ENCODE measurements around the gene MYO15A. TPM values are rescaled to one million over a fixed set of nuclear protein-coding genes. Genes with fewer than 3 reads are reported as not detected.

MYO15A gene
- total RNA-seq, 4 donors from 2014 or later, result 0.44 to 3.2 (median 1.2) TPM

DNA sequence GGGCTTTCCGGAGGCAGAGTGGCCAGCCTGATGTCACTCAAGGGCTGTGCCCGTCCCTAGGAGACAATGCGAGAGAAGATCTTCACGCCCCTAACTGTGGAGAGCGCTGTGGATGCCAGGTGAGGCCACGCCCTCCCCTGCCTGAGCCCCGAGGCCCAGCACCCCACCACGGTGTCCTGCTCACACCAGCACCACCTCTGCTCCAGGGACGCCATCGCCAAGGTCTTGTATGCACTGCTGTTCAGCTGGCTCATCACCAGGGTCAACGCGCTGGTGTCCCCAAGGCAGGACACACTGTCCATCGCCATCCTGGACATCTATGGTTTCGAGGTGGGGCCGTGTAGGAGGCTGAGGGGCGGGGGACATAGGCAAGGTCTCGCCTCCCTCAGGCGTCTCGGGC, 27.8 kb downstream of the MYO15A start:
- TF ChIP-seq, protein P1, sequence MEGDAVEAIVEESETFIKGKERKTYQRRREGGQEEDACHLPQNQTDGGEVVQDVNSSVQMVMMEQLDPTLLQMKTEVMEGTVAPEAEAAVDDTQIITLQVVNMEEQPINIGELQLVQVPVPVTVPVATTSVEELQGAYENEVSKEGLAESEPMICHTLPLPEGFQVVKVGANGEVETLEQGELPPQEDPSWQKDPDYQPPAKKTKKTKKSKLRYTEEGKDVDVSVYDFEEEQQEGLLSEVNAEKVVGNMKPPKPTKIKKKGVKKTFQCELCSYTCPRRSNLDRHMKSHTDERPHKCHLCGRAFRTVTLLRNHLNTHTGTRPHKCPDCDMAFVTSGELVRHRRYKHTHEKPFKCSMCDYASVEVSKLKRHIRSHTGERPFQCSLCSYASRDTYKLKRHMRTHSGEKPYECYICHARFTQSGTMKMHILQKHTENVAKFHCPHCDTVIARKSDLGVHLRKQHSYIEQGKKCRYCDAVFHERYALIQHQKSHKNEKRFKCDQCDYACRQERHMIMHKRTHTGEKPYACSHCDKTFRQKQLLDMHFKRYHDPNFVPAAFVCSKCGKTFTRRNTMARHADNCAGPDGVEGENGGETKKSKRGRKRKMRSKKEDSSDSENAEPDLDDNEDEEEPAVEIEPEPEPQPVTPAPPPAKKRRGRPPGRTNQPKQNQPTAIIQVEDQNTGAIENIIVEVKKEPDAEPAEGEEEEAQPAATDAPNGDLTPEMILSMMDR (IDR thresholded peaks at IDR 0.05; ENCODE audit: low read depth), result no peak

DNA sequence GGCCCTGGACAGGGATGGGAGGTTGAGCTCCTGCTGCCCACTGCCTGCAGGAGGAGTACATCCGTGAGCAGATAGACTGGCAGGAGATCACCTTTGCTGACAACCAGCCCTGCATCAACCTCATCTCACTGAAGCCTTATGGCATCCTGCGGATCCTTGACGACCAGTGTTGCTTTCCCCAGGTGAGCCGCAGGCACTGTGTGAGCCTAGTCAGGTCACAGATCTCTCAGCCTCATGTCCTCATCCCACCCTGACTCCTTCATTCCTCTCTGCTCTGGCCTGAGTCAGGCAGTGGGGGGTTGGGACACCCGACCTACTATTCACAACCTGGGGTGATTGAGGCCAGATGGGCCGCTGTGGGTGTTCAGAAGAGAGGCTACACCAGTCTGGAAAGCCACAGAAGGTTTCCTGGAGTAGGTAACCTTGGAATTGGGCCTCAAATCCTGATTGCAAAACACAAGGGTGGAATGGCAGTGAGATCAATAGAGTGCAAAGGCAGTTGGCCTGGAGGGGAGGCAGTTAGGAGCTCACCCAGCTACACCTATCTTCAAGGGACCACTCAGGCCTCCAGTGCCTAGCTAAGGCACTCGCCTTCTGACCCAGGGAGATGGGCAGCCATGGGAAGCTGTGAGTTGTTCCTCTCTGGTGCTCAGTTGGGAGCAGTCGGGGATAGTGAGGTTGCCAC, 29.7 kb downstream of the MYO15A start:
- TF ChIP-seq, protein P1 (IDR thresholded peaks at IDR 0.05; ENCODE audit: low read depth), result no peak

DNA sequence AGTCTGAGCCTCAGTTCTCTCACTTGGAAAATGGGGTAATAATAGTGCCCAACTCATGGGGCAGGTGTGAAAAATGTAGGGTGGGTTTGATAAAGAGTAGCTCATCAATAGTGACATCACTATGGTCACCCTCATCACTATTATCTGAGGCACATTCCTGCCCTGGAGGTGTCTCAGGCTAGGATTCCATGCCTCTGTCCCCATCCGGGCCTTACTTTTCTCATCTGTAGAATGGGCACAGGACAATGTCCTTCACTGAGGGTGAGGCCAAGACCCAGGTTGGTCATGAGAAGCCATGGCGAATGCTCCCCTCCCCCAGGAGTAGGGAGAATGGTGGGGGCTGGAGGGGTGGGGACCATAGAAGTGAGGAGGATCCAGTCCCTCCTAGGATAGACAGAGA, 30.5 kb downstream of the MYO15A start:
- TF ChIP-seq, protein P1 (IDR thresholded peaks at IDR 0.05; ENCODE audit: low read depth), result no peak

DNA sequence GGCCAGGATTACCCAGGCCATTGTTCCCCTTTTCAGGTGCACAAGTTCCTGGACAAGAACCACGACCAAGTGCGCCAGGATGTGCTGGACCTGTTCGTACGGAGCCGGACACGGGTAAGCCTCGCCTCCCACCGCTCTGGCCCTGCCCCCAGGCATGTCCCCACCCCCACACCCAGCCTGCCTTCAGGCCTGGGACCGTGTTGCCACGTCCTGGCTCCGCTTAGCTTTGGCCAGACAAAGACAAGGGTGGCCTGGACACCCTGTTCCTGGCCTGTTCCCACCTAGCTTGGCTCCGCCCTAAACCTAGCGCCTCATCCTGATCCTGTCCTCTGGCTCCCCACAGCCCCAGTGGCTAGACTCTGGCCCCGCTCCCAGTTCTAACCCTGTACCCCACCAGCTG, 30.9 kb downstream of the MYO15A start:
- TF ChIP-seq, protein P1 (IDR thresholded peaks at IDR 0.05; ENCODE audit: low read depth), result no peak

DNA sequence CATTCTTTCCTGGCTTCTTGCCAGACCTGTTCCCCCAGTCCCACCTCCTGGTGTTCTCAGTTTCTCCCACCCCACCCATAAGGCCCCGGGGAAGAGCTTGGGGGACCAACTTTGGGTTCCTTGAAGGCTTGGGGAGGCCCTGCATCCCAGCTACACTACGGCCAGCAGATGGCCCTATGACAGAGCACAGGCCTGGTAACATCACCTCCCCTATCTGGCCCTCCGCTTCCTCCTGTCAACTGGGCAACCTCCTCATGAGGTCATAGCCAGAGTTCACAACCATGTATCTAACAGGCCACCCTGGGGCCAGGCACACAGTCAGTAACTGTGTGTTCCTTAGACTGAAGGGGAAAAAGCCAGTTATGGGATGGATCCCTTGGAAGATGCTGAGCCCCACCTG, 31.4 kb downstream of the MYO15A start:
- TF ChIP-seq, protein P1 (IDR thresholded peaks at IDR 0.05; ENCODE audit: low read depth), result no peak

DNA sequence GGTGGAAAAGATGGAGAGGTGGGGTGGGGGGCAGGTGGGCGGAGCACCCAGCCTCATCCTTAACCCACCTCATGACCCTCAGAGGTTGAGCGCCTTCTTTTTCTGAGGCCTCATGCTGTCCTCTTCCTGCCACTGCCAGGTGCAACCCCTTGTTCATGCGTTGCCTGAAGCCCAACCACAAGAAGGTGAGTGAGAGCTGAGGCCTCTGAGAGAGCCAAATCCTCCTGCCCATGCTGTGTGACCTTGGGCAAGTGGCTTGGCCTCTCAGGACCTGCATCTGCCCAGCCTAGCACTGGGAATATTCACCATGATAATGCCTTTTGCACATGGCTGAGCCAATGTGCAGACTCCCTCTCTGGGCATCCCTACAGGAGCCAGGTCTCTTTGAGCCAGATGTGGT, 32.1 kb downstream of the MYO15A start:
- TF ChIP-seq, protein P1 (IDR thresholded peaks at IDR 0.05; ENCODE audit: low read depth), result no peak

DNA sequence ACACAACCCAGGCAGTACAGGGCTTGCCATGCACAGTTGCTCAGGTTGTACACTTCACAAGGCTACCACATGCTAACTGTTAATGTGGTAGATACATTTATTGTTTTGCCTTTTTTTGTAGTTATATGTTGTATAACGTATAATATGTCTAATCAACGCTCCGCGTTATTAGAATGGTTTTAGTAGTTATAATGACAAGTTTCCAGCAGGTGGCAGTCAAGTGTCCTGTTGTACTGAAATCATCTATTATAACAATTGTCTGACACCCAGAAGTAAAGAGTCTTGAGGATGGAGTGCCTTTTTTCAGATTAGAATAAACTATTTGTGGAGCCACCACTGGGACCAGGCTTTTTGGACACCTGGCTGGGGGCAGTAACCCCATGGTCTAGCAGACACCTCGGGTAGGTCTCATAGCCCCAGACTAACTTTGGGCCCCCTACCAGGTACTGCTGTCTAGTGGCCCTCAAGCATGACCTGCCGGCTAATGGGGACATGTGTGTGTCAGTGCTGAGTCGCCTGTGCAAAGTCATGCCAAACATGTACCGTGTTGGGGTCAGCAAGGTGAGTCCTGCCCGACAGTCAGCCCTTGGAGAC, 32.8 kb downstream of the MYO15A start:
- TF ChIP-seq, protein P1 (IDR thresholded peaks at IDR 0.05; ENCODE audit: low read depth), result no peak
